Activated CD8-positive, alpha-beta T cell treated with anti-CD3 and anti-CD28 coated beads for 36 hours (primary cell): ENCODE data around the gene RHBDF2. TPM values are rescaled to one million over a fixed set of nuclear protein-coding genes. Genes with fewer than 3 reads are reported as not detected.

ENCODE experiments used
- ATAC-seq: fragments of 200-7000 bp; cut with Tn5 transposase; one replicate; pipeline ENCODE4 v1.10.0; 2021; ENCODE audit warnings: mild to moderate bottlenecking, moderate library complexity
- CTCF ChIA-PET: fragments of 350-600 bp; sonication (Branson Sonifier 250); formaldehyde crosslinking; loops from one replicate; lab custom pipeline; 2021; ENCODE audit warnings: antibody characterized with exemption; lab: Charles Lee
- POLR2A ChIA-PET: fragments of 350-600 bp; sonication (Branson Sonifier 250); formaldehyde crosslinking; loops from one replicate; lab custom pipeline; 2021; ENCODE audit warnings: antibody characterized with exemption; lab: Charles Lee
- DNase-seq: peaks from one replicate; pipeline ENCODE4 v3.0.0-alpha.2; 2020
- H3K27ac Mint-ChIP-seq: one replicate; pipeline ENCODE4 v1.8.0; 2021; ENCODE audit warnings: mild to moderate bottlenecking, mixed read lengths
- H3K27me3 Mint-ChIP-seq: one replicate; pipeline ENCODE4 v1.8.0; 2021; ENCODE audit warnings: mixed read lengths
- H3K36me3 Mint-ChIP-seq: one replicate; pipeline ENCODE4 v1.8.0; 2021; ENCODE audit warnings: low read depth, mixed read lengths
- H3K4me1 Mint-ChIP-seq: one replicate; pipeline ENCODE4 v1.8.0; 2021; ENCODE audit warnings: low read depth, mixed read lengths
- H3K4me3 Mint-ChIP-seq: one replicate; pipeline ENCODE4 v1.8.0; 2021; ENCODE audit warnings: mild to moderate bottlenecking, moderate library complexity, mixed read lengths
- H3K9me3 Mint-ChIP-seq: one replicate; pipeline ENCODE4 v1.8.0; 2021; ENCODE audit warnings: mixed read lengths
- CTCF ChIP-seq: fragments of 200-600 bp; IDR thresholded peaks from one replicate; pipeline ENCODE4 v1.8.0; 2022; ENCODE audit warnings: antibody characterized with exemption, mild to moderate bottlenecking
- intact Hi-C: fragments of 100-400 bp; cut with micrococcal nuclease; formaldehyde crosslinking; loops from one replicate; pipeline ENCODE4 v1.10.0; 2022
- total RNA-seq, 2 experiments: library from RNA; stranded (reverse); gene quantifications; one replicate each; pipeline ENCODE4 v1.2.3, GENCODE V29; 2021

Gene RHBDF2
- total RNA-seq, 2 experiments from 2014 or later, result 19.9 to 20.4 TPM

DNA sequence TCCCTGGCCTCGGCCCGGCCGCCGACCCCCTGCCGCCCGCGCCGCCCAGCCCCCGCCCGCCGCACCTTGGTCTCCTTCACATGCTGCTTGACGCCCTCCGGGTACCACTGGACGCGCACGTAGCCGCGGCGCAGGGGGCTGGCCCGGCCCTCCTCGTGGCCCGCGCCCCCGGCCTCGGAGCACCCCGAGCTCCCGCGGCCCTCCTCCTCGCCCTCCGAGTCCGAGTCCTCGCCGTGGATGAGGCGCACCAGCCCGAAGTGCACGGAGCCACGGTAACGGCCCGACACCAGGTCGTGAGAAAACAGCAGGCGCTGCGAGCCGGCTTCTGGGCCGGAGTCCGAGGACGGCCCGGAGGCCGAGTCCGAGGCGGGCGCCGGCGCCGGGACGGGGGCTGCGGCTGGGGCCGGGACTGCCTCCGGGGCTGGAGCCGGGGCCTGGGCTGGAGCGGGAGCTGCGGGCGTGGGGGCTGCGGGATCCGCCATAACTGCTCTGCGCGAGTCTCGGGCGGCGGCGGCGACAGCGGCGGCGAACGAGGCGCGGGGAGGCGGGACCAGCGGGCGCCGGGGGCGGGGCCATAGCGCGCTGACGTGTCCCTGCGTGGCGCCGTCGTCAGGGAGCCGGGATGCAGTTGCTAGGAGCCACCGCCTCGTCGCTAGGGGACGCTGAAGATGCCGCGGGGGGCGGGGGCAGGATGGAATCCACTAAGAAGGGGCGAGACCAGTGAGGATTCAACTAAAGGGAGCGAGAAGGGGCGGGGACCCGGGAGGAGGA lies 48.4 kb downstream of the RHBDF2 start, which contains the start of gene UBE2O:
Gene UBE2O, minus strand, starts transcription at position 493 of the 771 bp plus-strand sequence. Its CDS starts 11 bp downstream, at position 482.
- CTCF ChIA-PET, result interaction anchor here (0.7 to 2.9 kb wide), 10 partner anchors 9 to 154 kb away, joined by 3 to 14 read pairs (median 4); partner anchors contain the start of genes AANAT and PRPSAP1
- peak within 1 kb of the TSS; percentile 90 for H3K4me3 Mint-ChIP-seq
- peaks cover 7% of the 10 kb centered on the region for H3K36me3 Mint-ChIP-seq
- H3K27me3 Mint-ChIP-seq, result no peaks in the 10 kb centered on the region
- DNase-seq, result peak; percentile 93
- peak within 1 kb of the TSS; percentile 55 for H3K27ac Mint-ChIP-seq
- ATAC-seq, result peak; percentile 97
- H3K4me1 Mint-ChIP-seq, result peaks cover 37% of the 10 kb centered on the region
- H3K9me3 Mint-ChIP-seq, result no peaks in the 10 kb centered on the region
- intact Hi-C loops, result no loop called here
- TF ChIP-seq CTCF, result peak; percentile 42
- POLR2A ChIA-PET, result interaction anchor here (0.7 to 1.9 kb wide), 8 partner anchors 14 to 476 kb away, joined by 3 to 7 read pairs (median 3); partner anchors contain the start of gene AANAT

DNA sequence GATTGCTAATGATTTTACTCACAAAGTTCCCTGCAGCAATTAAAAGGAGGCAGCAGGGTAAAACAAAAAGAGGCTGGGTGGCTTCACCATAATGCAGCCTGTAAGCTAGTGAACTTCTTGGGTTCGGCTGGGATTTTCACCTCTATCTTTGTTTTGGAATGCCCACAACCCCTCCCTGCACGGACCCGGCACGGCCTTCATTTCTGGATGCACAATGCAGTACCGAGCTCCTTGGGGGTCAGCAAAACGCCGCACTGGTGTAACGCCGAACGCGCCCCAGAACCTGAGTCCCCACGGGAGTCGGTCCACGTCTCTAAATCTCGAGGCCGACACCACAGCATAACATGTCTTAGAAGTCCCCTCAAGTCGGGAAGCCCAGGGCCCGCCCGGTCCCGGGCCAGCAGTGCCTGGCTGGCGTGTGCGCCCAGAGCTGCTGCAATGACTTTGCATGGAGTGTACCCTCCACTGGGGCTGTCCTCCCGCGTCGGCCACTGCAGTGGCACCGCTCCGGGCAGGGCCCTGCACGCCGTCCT lies 49.0 kb downstream of the RHBDF2 start:
- H3K9me3 Mint-ChIP-seq, result no peaks in the 10 kb centered on the region
- peak overlapping the region; percentile 90 for H3K4me3 Mint-ChIP-seq
- H3K4me1 Mint-ChIP-seq, result peaks cover 44% of the 10 kb centered on the region
- ATAC-seq, result peak; percentile 10
- peak; percentile 11 for DNase-seq
- H3K36me3 Mint-ChIP-seq, result peaks cover 7% of the 10 kb centered on the region
- intact Hi-C loops, result no loop called here
- ChIA-PET POLR2A (interaction anchor here (0.7 to 1.9 kb wide), 3 partner anchors 38 to 283 kb away, joined by 3 to 7 read pairs (median 3); no protein-coding TSS in a partner anchor), CTCF (interaction anchor here (0.7 to 2.9 kb wide), 8 partner anchors 11 to 99 kb away, joined by 3 to 14 read pairs (median 3); partner anchors contain the start of genes AANAT and PRPSAP1)
- no peaks in the 10 kb centered on the region for H3K27me3 Mint-ChIP-seq
- H3K27ac Mint-ChIP-seq, result peak overlapping the region; percentile 55
- no peak for TF ChIP-seq CTCF

- ChIA-PET POLR2A (interaction anchor here (1.2 to 1.9 kb wide), 3 partner anchors 37 to 45 kb away, joined by 3 to 7 read pairs (median 3); no protein-coding TSS in a partner anchor), CTCF (interaction anchor here (0.9 to 3.0 kb wide), 6 partner anchors 16 to 98 kb away, joined by 3 to 13 read pairs (median 4); partner anchors contain the start of genes AANAT and PRPSAP1)
- Mint-ChIP-seq H3K9me3 (no peaks in the 10 kb centered on the region), H3K27ac (no peak overlapping the region), H3K4me3 (peak overlapping the region; percentile 90), H3K27me3 (no peaks in the 10 kb centered on the region), H3K4me1 (peaks cover 51% of the 10 kb centered on the region), H3K36me3 (peaks cover 7% of the 10 kb centered on the region)
- intact Hi-C loops, result no loop called here
- no peak for DNase-seq
- ATAC-seq, result no peak
- no peak for TF ChIP-seq CTCF
These were observed 49.7 kb downstream of the RHBDF2 start for GRCh38 chr17:76451506-76451905.

DNA sequence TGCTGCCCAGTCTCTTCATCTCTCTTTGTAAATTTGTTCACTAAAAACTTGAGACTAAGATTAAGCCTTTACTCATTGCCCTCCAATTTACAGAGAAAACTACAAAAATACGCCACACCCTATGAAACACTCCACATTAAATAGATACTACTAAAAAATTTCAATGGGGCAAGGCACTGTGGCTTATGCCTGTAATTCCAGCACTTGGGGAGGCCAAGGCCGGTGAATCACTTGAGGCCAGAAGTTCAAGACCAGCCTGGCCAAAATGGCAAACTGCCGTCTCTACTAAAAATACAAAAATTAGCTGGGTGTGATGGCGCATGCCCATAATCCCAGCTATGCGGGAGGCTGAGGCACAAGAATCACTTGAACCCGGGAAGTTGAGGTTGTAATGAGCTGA lies 52.1 kb downstream of the RHBDF2 start:
- intact Hi-C loops, result no loop called here
- no peak for TF ChIP-seq CTCF
- no peak for ATAC-seq
- Mint-ChIP-seq H3K4me3 (no peak overlapping the region), H3K9me3 (no peaks in the 10 kb centered on the region), H3K4me1 (peaks cover 75% of the 10 kb centered on the region), H3K27me3 (no peaks in the 10 kb centered on the region), H3K36me3 (peaks cover 7% of the 10 kb centered on the region), H3K27ac (no peak overlapping the region)
- ChIA-PET POLR2A (no interaction called here), CTCF (interaction anchor here (0.9 to 3.4 kb wide), 9 partner anchors 9 to 170 kb away, joined by 3 to 10 read pairs (median 6); partner anchors contain the start of genes AANAT and SPHK1)
- no peak for DNase-seq
